NCI-H146 treated with DMSO at 0.1 percent for 48 hours (cell line): Measurements from ENCODE around the gene TP53I11.

Source experiments
- DNase-seq: peaks from one replicate; lab custom pipeline; 2025; ENCODE audit not compliant: unreplicated experiment; lab: John Stamatoyannopoulos, UW

TP53I11 gene

DNA sequence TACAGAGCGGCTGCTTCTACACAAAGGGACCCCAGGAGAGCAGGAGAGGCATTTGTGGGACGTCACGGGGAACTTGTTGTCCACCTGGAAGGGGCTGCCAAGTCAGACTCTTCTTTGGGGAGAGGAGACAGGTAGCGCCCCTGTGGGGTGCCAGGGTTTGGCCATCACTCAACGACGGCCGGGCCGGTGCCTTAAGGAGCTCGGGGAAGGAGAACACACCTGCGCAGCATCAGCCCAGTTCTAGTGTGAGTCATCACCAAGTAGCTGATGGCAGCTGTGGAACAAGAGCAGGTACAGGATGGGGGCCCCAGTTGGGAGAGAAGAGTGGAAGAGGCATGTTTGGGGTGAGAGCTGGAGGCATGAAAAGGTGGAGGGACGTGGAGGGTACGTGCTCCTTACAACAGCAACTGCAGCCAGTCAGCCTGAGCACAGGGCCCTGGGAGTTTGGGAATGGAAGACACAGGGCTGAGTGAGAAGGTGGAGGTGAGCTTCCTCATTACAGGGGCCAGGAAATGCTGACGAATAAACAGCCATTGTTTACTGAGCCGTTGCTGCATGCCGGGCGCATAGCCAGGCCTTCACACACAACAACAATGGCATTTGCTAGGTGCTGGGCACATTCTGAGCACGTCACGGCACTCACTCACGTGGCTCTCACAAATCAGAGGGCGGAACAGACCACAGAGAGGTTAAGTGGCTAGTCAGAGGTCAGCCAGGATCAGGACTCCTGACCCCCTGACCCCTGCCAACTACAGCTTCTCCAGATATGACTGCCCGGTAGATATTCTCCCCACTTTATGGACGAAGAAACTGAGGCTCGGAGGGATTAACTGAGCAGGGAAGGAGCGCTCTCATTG is 29.1 kb upstream of the TP53I11 start:
- peak; percentile 75 for DNase-seq

DNA sequence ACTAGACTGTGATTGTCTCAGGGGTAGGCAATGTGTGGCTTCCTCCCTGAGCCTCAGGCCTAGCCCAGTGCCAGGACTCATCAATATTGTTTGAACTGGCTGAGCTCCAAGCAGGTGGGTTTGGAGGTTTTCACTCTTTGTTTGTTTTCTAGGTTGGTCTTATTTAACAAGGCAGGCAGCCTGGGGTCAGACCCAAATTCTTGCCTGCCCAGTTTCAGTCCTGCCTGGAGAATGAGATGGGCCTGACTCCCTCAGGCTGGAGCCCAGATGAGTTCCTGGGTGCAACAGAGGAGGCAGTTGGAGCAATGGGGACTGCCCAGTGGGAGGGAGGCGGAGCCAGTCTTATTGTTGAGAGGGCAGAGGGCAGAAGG is 28.3 kb upstream of the TP53I11 start:
- peak; percentile 97 for DNase-seq

DNA sequence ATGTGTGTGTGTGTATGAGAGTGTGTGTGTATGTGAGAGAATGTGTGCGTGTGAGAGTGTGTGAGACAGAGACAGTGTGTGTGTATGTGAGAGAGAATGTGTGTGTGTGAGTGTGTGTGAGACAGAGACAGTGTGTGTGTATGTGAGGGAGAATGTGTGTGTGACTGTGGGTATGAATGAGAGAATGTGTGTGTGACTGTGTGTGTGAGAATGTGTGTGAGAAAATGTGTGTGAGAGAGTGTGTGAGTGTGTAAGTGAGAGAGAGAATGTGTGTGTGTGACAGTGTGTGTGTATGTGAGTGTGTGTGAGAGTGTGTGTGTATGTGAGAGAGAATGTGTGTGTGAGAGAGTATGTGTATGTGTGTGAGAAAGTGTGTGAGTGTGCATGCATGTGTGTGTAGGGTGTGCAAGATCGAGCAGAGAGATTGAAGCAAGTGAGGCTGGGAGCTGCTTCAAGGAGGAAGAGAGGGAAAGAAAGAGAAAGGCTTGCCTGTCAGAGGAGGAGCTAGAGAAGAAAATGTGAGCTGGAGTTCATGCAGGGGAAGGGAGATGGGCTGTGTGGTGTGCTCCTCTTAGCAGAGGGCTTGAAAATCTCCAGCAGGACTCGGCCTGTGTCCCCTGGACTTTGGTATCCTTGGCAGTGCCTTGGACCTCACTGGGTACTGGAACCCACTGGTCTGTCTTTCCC is 27.7 kb upstream of the TP53I11 start:
- peak; percentile 67 for DNase-seq

DNA sequence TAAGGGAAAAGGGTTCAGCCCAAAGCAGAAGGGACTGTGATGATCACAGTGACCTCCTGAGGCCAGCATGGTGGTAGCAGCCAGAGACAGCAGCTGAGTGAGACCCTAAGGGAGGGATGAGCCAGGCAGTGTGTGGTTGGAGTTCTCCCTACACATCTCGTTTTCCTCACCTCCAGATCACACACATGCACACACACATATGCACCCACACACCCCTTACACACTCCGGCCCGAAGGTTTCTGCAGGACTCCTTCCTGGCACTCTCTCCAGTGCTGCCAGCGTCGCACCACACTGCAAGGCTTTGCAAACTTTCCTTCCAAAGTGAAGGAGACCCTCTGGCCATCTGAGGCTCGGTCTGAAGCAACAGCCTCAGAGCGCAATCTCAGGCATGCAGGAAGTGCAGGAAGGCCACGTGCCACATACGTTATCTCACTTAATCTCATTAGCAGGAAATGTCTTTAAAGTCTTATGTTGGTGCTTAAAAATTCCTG is 26.9 kb upstream of the TP53I11 start:
- peak; percentile 12 for DNase-seq

DNA sequence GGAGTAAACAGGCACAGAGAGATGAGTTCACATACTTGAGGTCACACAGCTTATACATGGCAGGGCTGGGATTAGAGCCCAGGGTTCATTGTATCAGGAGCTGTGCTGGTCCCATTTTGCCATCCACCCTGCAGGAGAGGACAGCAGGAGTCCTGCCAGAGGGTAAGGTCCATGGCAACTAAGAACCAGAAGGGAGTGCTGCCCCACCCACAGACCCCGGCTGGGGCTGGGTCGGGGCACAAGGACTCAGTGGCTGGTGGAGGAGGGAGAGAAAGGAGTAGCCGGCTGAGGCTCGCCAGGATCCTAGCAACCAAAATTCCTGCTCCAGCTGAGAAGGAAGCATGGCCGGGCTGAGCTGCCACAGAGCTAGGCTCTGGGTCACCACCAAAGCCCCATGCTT is 25.9 kb upstream of the TP53I11 start:
- no peak for DNase-seq

DNA sequence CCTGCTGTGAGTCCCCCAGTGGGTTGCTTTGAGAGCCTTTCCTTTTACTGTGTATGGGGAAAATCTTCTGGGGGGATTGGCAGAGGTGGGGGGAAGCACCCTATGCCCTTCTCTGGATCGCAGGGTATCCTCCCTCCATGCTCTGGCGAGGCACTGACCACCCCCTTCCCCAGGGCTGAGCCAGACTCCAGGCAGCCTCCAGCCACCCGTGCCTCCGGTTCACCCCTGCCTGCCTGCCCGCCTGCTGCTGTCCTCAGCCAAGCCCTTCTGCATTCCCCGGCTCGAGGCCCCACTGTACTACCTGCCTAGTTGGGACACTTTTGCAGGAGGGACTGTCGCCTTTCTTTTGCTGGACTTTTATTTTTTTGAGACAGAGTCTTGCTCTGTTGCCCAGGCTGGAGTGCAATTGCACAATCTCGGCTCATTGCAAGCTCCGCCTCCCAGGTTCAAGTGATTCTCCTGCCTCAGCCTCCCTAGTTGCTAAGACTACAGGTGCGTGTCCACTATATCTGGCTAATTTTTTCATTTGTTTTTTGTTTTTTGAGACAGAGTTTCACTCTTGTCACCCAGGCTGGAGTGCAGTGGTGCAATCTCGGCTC is 23.8 kb upstream of the TP53I11 start:
- no peak for DNase-seq

DNA sequence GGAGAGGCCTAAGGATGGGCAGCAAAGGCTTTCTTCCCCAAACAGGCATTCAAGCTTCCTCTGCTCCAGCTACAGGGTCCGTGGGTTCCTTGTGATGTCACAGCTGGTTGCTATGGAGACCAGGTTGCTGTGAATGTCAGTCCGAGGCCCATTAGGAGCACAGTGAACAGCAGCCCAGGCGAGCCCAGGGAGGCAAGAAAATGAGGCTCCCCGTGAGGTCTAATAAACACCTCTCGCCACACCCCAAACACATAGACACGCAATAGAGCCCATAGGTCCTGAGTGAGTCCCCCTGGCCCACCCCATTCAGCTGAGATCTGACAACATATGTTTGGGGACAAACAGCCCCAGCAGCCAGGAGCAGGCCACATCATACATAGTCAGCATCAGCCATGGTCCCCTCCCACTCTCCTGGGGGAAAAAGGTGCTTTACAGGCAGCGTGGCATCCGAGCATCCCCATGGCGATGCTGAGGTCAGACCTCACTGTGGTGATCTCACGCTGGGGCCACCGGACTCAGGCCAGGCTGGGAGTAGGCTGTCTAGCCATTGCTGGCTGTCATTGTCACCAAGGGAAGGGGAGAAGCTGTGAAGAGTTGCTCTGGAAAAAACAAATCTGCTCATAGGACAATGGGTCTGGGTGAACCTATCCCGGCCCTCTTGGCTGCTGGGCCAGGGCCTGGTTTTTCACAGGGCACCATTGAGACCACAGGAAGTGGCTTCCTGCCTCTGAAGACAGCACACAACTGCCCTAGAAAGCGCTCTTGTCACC is 23.1 kb upstream of the TP53I11 start:
- no peak for DNase-seq

DNA sequence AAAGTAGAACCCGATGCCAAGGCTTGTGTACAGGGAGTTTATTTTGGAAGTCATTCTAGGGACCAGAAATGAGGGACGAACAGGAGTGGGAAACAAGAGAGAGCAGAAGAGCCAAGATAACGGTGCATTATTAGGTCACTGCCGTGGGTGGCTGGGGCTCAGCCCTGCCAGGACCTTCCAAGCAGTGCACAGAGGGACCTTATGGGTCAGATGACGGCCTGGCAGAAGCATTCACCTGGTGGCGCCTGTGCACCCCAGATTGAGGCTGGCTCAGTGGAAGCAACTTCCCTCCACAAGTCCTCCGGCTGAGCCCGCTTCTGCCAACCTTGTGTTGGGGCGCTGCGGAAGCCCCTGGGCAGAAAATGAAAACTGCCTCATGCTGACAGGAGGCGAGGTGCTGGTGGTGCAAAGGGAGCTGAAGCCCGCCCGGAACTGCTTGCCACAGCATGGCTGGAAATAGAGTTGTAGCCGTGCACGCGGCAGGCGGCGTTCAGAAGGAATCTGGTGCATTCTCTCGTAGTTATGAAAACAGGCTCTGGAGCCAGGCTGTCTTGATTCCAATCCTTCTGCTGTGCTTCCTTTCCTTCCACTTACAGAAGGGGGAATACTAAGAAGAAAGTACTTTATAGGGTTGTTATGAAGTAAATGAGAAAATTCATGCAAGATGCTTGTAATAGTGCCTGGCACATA is 22.2 kb upstream of the TP53I11 start:
- DNase-seq: no peak

DNA sequence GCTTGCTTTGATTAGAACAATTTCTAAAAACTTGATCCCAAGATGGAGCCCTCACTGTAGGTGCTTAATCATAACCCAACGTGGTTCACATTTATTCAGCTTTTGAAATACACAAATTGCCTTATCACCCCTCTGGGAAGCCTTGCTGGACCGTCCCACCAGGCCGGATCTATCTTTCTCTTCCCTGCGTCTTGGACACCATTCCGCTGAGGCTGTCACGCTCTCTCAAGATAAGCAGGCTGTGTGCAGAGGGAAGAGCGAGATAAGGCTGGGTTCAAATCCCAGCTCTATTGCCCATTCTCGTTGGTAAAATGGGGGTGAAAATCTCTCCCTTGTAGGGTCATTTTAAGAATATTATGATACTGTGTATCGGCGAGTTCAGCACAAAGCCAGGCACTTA is 20.5 kb upstream of the TP53I11 start:
- DNase-seq: no peak

DNA sequence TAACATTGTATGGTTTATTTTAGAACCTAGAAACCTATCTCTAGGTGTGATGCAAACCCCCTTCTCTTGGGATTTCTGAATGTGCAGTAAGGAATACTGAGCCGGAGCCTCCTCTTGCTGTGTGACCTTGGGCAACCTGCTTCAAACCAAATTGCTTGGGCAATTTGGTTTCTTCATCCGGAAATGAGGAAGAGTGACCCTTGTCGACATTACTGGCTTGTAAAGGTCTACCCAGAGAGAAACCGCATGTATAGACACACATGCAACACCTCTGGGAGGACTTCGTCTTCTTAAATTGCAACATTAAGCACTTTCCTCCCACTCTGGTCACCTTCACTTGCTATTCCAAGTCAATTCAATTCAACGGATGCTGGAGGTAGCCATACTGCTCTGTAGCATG is 19.6 kb upstream of the TP53I11 start:
- no peak for DNase-seq

DNA sequence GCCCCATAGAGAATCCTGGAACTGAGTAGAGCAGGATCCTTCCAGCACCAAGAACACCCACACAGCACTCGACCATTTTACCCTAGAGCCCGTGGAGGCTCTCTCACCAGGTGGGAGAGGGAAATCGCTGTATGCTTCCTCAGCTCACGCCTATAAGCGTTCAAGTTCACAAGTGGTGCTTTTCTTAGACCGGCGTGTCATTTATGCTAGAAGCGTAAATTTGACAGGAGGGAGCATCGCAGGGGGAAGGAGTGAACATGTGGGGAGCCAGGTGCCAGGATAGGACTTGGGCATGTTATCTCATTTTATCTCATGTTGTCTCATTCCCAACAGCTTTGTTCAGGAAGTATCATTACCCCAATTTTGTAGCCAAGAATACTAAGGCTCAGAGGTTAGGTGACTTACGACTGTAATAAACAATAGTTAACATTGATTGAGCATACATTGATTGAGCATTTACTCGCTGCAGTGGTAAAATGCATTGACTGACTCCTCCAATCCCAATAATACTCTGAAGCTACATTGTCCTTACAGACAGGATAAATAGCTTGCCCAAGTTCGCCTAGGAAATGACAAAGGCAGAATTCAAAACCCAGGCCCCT is 19.1 kb upstream of the TP53I11 start:
- no peak for DNase-seq

DNA sequence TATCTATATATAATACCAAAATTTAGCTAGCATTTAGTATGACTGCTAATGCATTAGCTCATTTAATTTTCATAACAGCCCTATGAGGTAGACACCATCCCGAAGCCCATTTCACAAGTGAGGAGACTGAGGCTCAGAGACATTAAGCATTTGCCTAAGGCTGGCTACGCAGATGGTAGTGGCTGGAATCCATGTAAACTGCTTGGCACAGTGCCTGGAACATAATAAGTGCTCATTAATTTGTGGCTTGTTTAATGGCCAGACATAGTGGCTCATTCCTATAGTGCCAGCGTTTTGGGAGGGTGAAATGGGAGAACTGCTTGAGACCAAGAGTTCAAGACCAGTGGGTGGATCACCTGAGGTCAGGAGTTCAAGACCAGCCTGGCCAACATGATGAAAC is 17.8 kb upstream of the TP53I11 start:
- DNase-seq: no peak

DNA sequence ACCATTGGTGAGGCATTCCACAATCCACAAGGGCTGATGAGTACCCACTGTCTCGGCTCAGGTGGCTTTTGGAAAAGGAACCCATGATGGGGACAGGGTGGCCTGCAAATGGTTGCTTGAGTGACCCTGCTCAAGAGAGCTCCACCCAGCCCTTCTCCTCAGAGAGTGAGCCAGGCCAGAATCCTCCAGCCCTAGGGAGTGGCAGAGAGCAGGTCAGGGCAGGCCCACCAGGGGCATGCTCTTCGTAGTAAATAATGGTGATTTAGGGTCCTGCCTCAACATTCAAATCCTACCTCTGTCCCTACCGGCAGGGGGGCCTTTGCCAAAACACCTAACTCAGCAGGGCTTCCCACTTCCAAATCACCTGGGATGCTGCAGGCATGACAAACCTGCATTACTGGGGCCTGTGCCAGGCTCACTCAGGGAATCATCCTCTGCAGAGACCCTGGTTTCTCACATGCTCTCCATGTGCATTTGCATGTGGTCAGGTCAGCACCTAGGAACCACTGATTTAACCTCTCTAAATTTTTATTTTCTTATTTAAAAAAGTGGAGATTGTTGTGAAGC is 17.3 kb upstream of the TP53I11 start:
- no peak for DNase-seq

DNA sequence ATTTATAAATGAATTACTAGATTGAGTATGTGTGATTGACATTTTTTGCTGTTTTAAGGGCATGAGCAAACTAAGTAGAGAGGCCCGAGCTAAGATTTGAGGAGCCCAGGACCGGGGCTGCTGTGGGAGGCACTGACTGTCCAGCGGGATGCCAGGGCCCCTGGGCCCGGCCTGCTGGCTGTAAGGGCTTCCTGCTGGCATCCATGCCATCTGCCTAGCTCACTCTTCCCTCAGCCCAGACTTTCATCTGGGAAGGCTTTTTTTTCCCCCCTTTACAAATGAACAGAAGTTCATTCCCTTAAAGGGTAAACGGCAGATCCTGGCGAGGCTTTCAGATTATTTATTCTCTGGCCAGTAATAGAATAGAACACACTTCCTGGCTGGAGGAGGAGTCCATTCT is 16.0 kb upstream of the TP53I11 start:
- DNase-seq: no peak

DNA sequence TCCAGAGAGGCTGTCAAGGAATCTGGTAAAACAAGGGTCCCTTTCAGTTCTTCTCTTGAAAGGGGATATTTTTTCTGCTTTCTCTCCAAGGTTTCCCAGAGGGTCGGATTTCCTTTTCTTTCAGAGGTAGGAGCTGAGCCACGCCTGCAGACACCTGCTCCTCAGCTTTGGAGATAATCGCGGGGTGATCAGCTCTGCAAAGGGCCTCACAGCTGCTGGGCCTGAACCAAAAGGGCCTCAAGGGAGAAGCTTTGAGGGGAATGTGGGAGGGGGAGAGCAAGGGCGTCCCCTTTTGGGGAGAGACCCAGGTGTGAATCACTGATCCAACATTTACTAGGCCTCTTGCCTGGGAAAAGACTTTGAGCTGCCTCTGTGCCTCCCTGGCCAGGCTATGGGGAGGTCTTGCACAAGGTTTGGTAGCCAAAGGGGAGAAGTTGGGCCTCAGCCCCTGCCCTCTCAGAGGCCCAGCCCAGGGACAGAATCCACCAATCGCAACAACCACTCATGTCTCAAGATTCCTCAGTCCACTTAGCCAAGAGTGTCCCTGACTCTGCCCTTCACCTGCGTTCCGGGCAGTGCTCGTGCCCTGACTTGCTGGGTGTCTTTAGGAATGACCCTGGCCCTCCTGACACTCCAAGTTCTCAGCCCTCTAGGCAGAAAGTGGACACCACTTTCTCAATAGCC is 14.0 kb upstream of the TP53I11 start:
- peak; percentile 15 for DNase-seq

DNA sequence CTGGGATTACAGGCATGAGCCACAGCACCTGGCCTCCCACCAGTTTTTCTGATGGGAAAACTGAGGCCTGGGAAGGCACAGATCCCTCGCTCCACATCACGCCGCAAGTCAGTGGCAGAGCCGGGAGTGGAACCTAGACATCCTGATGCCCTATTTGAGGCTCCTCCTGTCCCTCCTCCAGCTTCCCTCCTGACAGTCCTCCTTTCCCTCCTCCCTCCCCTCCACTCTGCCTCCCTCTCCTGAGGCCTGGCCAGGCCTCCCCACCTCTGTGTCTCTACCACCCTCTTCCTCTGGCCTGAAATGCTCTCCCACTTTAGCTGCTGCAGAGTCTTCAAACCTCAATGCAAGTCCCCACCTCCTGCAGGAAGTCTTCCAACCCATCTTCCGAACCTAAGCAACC is 13.3 kb upstream of the TP53I11 start:
- DNase-seq: no peak

DNA sequence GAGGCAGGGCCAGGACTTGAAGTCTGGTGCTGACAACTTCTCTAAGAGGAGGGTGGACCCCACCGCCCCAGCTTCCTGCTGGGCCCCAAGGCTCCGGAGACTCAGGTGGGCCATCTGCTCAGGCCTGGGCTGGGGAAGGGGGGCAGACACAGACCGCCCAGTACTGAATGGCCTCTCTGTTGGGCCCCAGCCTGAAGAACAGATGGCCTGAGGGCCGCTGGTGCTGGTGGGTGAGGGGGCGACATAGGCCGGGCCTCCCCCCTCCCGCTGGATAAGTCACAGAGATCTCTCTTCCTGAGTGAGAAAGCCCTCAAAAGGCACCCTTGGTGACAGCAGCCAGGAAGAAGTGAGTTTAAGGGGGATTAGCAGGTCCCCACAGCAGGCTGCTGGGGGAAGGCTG is 12.5 kb upstream of the TP53I11 start:
- no peak for DNase-seq

DNA sequence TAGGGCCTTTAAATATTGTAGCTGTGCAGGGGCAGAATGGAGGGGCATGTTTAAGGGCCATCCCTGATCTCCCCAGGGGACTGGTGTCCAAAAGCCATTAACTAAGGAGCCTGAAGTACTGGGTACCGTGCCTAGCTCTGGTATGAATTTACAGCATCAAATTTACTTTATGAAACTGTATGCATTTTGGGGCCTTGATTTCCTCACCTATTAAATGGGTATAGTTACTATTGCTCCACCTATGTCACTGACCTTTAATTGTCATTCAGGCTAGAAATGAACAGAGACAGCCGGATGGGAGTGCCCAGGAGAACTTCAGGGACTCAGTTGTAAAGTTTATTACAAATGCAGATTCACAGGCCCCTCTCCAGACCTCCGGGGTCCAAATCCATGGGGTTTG is 11.8 kb upstream of the TP53I11 start:
- no peak for DNase-seq

DNA sequence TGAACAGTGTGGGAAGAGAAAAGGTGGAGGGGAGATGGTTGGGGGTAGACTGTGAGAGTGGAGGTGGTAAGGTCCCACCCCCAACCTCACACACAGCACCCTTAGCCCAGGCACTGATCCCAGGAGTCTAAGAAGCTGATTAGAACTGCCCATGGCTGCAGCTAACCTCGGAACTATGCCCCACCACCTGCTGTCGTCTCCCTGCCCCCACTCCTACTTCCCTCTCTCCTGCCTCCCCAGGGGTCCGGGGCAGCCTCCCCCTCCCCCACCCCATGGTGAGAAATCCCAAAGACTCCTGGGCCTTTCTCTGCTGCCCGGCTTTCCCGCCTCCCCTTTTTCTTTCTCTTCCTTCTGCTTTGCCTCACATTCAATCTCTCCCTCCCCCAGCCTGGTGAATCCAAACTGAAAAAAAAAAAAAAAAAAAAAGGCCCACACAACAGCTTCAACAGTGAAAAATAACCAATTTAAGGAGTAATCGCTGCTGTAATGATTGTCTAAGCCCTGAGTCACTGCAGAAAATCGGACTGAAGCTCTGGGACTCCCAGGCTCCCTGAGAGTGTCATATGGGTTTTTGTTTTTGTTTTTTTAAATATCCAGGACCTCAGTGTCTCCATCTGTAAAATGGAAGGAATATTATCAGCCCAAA is 9.6 kb upstream of the TP53I11 start:
- no peak for DNase-seq
